ENCODE data around the gene TMUB2. TPM values are rescaled to one million over a fixed set of nuclear protein-coding genes. Genes with fewer than 3 reads are reported as not detected.

TMUB2 gene
- total and polyA plus RNA-seq, 4 donors, result 12.2 to 18.8 (median 14.0) TPM

DNA sequence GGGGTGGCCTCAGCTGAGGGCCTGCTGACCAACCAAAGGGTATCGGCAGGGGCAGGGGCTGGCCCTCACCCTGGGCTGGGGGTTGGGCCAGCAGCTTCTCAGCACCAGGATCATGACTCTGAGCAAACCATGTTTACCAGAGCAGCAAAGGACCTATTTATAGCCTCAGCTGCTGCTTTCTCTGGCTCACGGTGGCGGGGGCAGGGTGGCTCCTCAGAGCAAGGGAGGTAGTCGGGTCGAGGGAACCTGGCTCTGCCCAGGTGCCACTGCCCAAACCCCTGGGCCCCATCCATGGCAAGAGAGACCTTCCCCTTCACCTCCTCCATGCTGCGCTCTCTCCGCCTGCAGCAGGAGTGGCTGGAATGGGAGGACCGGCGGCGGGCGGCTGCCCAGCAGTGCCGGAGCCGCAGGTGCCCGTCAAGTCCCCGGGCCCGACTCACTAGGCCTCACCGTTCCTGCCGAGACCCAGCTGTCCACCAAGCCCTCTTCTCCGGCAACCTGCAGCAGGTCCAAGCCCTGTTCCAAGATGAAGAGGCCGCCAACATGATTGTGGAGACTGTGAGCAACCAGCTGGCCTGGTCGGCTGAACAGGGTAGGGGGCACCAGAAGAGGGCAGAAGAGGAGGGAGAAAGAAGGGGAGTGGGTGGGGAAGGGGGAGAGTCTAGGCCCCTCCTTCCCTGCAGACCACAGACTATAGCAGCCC lies 16.1 kb upstream of the TMUB2 start, which contains the start of gene ASB16:
ASB16 (plus strand) TSS at position 206 of the 703 bp plus-strand sequence; CDS start at position 292, 86 bp downstream.
- H3K9me3 ChIP-seq (ENCODE audit: control insufficient read depth in 4 of 4, low read length in 3 of 4), result no peaks in the 10 kb centered on the region
- WGBS, result 43% methylated on average over 21 of the region's 21 CpGs
- no peaks in the 10 kb centered on the region for H3K27me3 ChIP-seq (ENCODE audit: control insufficient read depth in 4 of 4, insufficient read depth in 4 of 4, low read length in 3 of 4)
- H3K9ac ChIP-seq (ENCODE audit: low read depth in 1 of 2, low read length in 2 of 2), result peak within 1 kb of the TSS in 1 of 2 donors; percentile 16
- H3K4me1 ChIP-seq (ENCODE audit: control insufficient read depth in 4 of 4, insufficient read depth in 4 of 4, low read length in 3 of 4), result peaks cover 0 to 13% (median 4%) of the 10 kb centered on the region in 4 donors
- no peak within 1 kb of the TSS for H3K27ac ChIP-seq (ENCODE audit: low read depth in 1 of 2, low read length in 2 of 2)
- H3K36me3 ChIP-seq (ENCODE audit: control insufficient read depth in 4 of 4, insufficient read depth in 3 of 4, low read depth in 1 of 4, low read length in 3 of 4), result no peaks in the 10 kb centered on the region
- no peak within 1 kb of the TSS for H3K4me3 ChIP-seq (ENCODE audit: low read depth in 1 of 3, low read length in 3 of 3)
- DNase-seq (ENCODE audit: low spot score), result no peak
- no peak for TF ChIP-seq GABPA (IDR thresholded peaks at IDR 0.05 in 1 of 2, conservative IDR thresholded peaks at IDR 0.05 in 1 of 2)
- no peak for TF ChIP-seq HNF4G (IDR thresholded peaks at IDR 0.05)
- TF ChIP-seq FOXA2 (IDR thresholded peaks at IDR 0.05), result no peak

DNA sequence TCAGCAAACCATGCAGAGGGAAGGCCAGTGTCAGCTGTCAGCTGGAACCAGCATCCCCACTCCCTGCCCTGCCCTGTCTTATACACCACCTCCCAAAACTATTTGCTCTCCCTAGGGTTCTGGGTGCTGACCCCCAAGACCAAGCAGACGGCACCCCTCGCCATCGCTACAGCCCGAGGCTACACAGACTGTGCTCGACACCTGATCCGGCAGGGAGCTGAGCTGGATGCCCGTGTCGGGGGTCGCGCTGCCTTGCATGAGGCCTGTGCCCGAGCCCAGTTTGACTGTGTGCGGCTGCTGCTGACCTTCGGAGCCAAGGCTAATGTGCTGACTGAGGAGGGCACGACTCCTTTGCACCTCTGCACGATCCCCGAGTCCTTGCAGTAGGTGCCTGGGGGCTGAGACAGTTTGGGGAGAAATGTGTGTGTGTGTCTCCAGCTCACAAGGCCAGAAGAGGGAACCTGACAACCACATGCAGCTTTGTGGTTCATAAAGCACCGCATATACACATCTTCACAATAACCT lies 14.8 kb upstream of the TMUB2 start:
- TF ChIP-seq, protein P1, sequence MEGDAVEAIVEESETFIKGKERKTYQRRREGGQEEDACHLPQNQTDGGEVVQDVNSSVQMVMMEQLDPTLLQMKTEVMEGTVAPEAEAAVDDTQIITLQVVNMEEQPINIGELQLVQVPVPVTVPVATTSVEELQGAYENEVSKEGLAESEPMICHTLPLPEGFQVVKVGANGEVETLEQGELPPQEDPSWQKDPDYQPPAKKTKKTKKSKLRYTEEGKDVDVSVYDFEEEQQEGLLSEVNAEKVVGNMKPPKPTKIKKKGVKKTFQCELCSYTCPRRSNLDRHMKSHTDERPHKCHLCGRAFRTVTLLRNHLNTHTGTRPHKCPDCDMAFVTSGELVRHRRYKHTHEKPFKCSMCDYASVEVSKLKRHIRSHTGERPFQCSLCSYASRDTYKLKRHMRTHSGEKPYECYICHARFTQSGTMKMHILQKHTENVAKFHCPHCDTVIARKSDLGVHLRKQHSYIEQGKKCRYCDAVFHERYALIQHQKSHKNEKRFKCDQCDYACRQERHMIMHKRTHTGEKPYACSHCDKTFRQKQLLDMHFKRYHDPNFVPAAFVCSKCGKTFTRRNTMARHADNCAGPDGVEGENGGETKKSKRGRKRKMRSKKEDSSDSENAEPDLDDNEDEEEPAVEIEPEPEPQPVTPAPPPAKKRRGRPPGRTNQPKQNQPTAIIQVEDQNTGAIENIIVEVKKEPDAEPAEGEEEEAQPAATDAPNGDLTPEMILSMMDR (IDR thresholded peaks at IDR 0.05; ENCODE audit: low read depth, low read length, missing input control), result no peak
- TF ChIP-seq EGR1 (IDR thresholded peaks at IDR 0.05; ENCODE audit: low read depth in 2 of 2), result no peak
- TF ChIP-seq, protein P2, sequence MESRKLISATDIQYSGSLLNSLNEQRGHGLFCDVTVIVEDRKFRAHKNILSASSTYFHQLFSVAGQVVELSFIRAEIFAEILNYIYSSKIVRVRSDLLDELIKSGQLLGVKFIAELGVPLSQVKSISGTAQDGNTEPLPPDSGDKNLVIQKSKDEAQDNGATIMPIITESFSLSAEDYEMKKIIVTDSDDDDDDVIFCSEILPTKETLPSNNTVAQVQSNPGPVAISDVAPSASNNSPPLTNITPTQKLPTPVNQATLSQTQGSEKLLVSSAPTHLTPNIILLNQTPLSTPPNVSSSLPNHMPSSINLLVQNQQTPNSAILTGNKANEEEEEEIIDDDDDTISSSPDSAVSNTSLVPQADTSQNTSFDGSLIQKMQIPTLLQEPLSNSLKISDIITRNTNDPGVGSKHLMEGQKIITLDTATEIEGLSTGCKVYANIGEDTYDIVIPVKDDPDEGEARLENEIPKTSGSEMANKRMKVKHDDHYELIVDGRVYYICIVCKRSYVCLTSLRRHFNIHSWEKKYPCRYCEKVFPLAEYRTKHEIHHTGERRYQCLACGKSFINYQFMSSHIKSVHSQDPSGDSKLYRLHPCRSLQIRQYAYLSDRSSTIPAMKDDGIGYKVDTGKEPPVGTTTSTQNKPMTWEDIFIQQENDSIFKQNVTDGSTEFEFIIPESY (IDR thresholded peaks at IDR 0.05), result no peak
- no peak for TF ChIP-seq HNF4G (IDR thresholded peaks at IDR 0.05)
- no peak for TF ChIP-seq ATF3 (IDR thresholded peaks at IDR 0.05)
- TF ChIP-seq RXRA (IDR thresholded peaks at IDR 0.05), result no peak
- H3K27ac ChIP-seq (ENCODE audit: low read depth in 1 of 2, low read length in 2 of 2), result no peak overlapping the region
- no peak overlapping the region for H3K9ac ChIP-seq (ENCODE audit: low read depth in 1 of 2, low read length in 2 of 2)
- WGBS, result 84% methylated on average over 17 of the region's 17 CpGs
- peaks cover 0 to 2% (median 0%) of the 10 kb centered on the region in 4 donors for H3K36me3 ChIP-seq (ENCODE audit: control insufficient read depth in 4 of 4, insufficient read depth in 3 of 4, low read depth in 1 of 4, low read length in 3 of 4)
- H3K9me3 ChIP-seq (ENCODE audit: control insufficient read depth in 4 of 4, low read length in 3 of 4), result no peaks in the 10 kb centered on the region
- H3K4me3 ChIP-seq (ENCODE audit: low read depth in 1 of 3, low read length in 3 of 3), result no peak overlapping the region
- no peaks in the 10 kb centered on the region for H3K27me3 ChIP-seq (ENCODE audit: control insufficient read depth in 4 of 4, insufficient read depth in 4 of 4, low read length in 3 of 4)
- DNase-seq (ENCODE audit: low spot score), result no peak
- H3K4me1 ChIP-seq (ENCODE audit: control insufficient read depth in 4 of 4, insufficient read depth in 4 of 4, low read length in 3 of 4), result peaks cover 0 to 13% (median 4%) of the 10 kb centered on the region in 4 donors

GRCh38 chr17:44174427-44174826 lies 12.3 kb upstream of the TMUB2 start:
- Histone ChIP-seq H3K4me3 (ENCODE audit: low read depth in 1 of 3, low read length in 3 of 3) (no peak overlapping the region), H3K27me3 (ENCODE audit: control insufficient read depth in 4 of 4, insufficient read depth in 4 of 4, low read length in 3 of 4) (no peaks in the 10 kb centered on the region), H3K36me3 (ENCODE audit: control insufficient read depth in 4 of 4, insufficient read depth in 3 of 4, low read depth in 1 of 4, low read length in 3 of 4) (peaks cover 0 to 5% (median 2%) of the 10 kb centered on the region in 4 donors), H3K9me3 (ENCODE audit: control insufficient read depth in 4 of 4, low read length in 3 of 4) (no peaks in the 10 kb centered on the region), H3K9ac (ENCODE audit: low read depth in 1 of 2, low read length in 2 of 2) (no peak overlapping the region), H3K27ac (ENCODE audit: low read depth in 1 of 2, low read length in 2 of 2) (no peak overlapping the region), H3K4me1 (ENCODE audit: control insufficient read depth in 4 of 4, insufficient read depth in 4 of 4, low read length in 3 of 4) (peaks cover 0 to 8% (median 2%) of the 10 kb centered on the region in 4 donors)
- WGBS, result 98% methylated on average over 2 of the region's 2 CpGs
- no peak for DNase-seq (ENCODE audit: low spot score)
- TF ChIP-seq EGR1 (IDR thresholded peaks at IDR 0.05; ENCODE audit: low read depth in 2 of 2), result no peak
- no peak for TF ChIP-seq YY1 (IDR thresholded peaks at IDR 0.05)
- no peak for TF ChIP-seq FOXA2 (IDR thresholded peaks at IDR 0.05)

Data from liver (tissue), 9 donors.